Effector memory CD4-positive, alpha-beta T cell (primary cell): ENCODE data around the gene CYP2W1.
"Not testable (repeated sequence)": the region's sequence is repeated elsewhere in the genome, so short reads cannot be mapped to it uniquely, and the experiment has no call there.

Experiments used
- DNase-seq, 3 donors: peaks; one replicate each; pipeline ENCODE4 v3.0.0-alpha.2; 2020
- H3K27ac ChIP-seq: 2 replicates; pipeline ENCODE4 v1.7.0; 2013; ENCODE audit warnings: mild to moderate bottlenecking, low read length, moderate library complexity; ENCODE audit not compliant: insufficient read depth, poor library complexity, severe bottlenecking
- H3K27me3 ChIP-seq: replicated peaks from 2 replicates; pipeline ENCODE4 v1.7.0; 2013; ENCODE audit warnings: mild to moderate bottlenecking, low read length; ENCODE audit not compliant: insufficient read depth, control insufficient read depth, poor library complexity, severe bottlenecking
- H3K36me3 ChIP-seq: 2 replicates; pipeline ENCODE4 v1.7.0; 2013; ENCODE audit warnings: mild to moderate bottlenecking, low read length, moderate library complexity; ENCODE audit not compliant: control insufficient read depth, insufficient read depth
- H3K4me1 ChIP-seq: 2 replicates; pipeline ENCODE4 v1.7.0; 2013; ENCODE audit warnings: low read length, mild to moderate bottlenecking; ENCODE audit not compliant: control insufficient read depth, insufficient read depth, poor library complexity, severe bottlenecking
- H3K4me3 ChIP-seq: 2 replicates; pipeline ENCODE4 v1.7.0; 2013; ENCODE audit warnings: low read length, low read depth, mild to moderate bottlenecking; ENCODE audit not compliant: insufficient read depth, poor library complexity, severe bottlenecking
- H3K9me3 ChIP-seq: 2 replicates; pipeline ENCODE4 v1.7.0; 2013; ENCODE audit warnings: mild to moderate bottlenecking, low read length, moderate library complexity; ENCODE audit not compliant: control insufficient read depth

Gene CYP2W1

GRCh38 chr7:1030444-1031070 is 47.6 kb downstream of the CYP2W1 start:
- H3K4me3 ChIP-seq, result no peak overlapping the region
- peaks cover 4% of the 10 kb centered on the region for H3K36me3 ChIP-seq
- no peaks in the 10 kb centered on the region for H3K27me3 ChIP-seq
- no peak for DNase-seq
- peaks cover 32% of the 10 kb centered on the region for H3K4me1 ChIP-seq
- no peaks in the 10 kb centered on the region for H3K9me3 ChIP-seq
- no peak overlapping the region for H3K27ac ChIP-seq

GRCh38 chr7:1031716-1032455 is 48.9 kb downstream of the CYP2W1 start:
- no peaks in the 10 kb centered on the region for H3K27me3 ChIP-seq
- no peak overlapping the region for H3K27ac ChIP-seq
- no peaks in the 10 kb centered on the region for H3K9me3 ChIP-seq
- no peak for DNase-seq
- H3K4me1 ChIP-seq, result peaks cover 32% of the 10 kb centered on the region
- no peak overlapping the region for H3K4me3 ChIP-seq
- no peaks in the 10 kb centered on the region for H3K36me3 ChIP-seq

- Histone ChIP-seq H3K9me3 (no peaks in the 10 kb centered on the region), H3K27me3 (no peaks in the 10 kb centered on the region), H3K36me3 (no peaks in the 10 kb centered on the region), H3K4me3 (no peak overlapping the region), H3K27ac (no peak overlapping the region), H3K4me1 (peaks cover 30% of the 10 kb centered on the region)
- no peak for DNase-seq
These were observed 49.7 kb downstream of the CYP2W1 start for GRCh38 chr7:1032536-1033181.

GRCh38 chr7:1033546-1034145 is 50.7 kb downstream of the CYP2W1 start:
- H3K4me3 ChIP-seq, result peak overlapping the region; percentile 4
- H3K4me1 ChIP-seq, result peaks cover 26% of the 10 kb centered on the region
- peak; percentile 43 to 55 (median 49) for DNase-seq
- H3K27ac ChIP-seq, result peak overlapping the region; percentile 22
- H3K27me3 ChIP-seq, result no peaks in the 10 kb centered on the region
- no peaks in the 10 kb centered on the region for H3K9me3 ChIP-seq
- H3K36me3 ChIP-seq, result no peaks in the 10 kb centered on the region

GRCh38 chr7:1034769-1035168 is 51.8 kb downstream of the CYP2W1 start:
- DNase-seq, H3K9me3 ChIP-seq, H3K27ac ChIP-seq, H3K27me3 ChIP-seq, H3K4me3 ChIP-seq, H3K36me3 ChIP-seq: not testable (repeated sequence)
- H3K4me1 ChIP-seq, result peaks cover 15% of the 10 kb centered on the region

GRCh38 chr7:1036164-1036928 is 53.4 kb downstream of the CYP2W1 start:
- H3K27me3 ChIP-seq, H3K4me3 ChIP-seq, DNase-seq, H3K27ac ChIP-seq, H3K36me3 ChIP-seq, H3K9me3 ChIP-seq: not testable (repeated sequence)
- peaks cover 13% of the 10 kb centered on the region for H3K4me1 ChIP-seq
